ENCODE data around the gene USP34.
A peak's percentile ranks its signal among the peaks of the same experiment; 100 is the strongest.

The USP34 gene

GRCh38 chr2:61363580-61363979 is 107.3 kb downstream of the USP34 start:
- H3K4me3 ChIP-seq (ENCODE audit: low read length) = no peak overlapping the region
- TF ChIP-seq, protein P1, sequence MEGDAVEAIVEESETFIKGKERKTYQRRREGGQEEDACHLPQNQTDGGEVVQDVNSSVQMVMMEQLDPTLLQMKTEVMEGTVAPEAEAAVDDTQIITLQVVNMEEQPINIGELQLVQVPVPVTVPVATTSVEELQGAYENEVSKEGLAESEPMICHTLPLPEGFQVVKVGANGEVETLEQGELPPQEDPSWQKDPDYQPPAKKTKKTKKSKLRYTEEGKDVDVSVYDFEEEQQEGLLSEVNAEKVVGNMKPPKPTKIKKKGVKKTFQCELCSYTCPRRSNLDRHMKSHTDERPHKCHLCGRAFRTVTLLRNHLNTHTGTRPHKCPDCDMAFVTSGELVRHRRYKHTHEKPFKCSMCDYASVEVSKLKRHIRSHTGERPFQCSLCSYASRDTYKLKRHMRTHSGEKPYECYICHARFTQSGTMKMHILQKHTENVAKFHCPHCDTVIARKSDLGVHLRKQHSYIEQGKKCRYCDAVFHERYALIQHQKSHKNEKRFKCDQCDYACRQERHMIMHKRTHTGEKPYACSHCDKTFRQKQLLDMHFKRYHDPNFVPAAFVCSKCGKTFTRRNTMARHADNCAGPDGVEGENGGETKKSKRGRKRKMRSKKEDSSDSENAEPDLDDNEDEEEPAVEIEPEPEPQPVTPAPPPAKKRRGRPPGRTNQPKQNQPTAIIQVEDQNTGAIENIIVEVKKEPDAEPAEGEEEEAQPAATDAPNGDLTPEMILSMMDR (conservative IDR thresholded peaks at IDR 0.05; ENCODE audit: low read length) = no peak
- no peak for DNase-seq (ENCODE audit: low read depth)

DNA sequence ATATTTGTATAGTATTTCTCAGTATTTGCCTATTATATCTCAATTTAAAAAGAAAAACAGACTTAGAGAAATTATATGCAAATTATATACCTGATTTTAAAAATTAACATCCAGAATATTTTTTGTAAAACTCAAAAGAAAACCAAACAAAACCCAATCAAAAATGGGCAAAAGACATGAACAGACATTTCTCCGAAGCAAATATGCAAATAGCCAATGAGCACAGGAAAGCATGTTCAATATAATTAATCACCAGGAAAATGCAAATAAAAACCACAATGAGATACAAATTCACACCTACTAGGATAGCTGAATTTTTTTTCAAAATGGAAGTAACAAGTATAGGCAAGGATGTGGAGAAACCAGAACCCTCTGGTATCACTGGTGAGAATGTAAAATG is 108.0 kb downstream of the USP34 start:
- no peak for DNase-seq (ENCODE audit: low read depth)
- TF ChIP-seq, protein P1 (conservative IDR thresholded peaks at IDR 0.05; ENCODE audit: low read length) = no peak
- no peak overlapping the region for H3K4me3 ChIP-seq (ENCODE audit: low read length)

- DNase-seq (ENCODE audit: low read depth) = no peak
- H3K4me3 ChIP-seq (ENCODE audit: low read length) = no peak overlapping the region
- TF ChIP-seq, protein P1 (conservative IDR thresholded peaks at IDR 0.05; ENCODE audit: low read length) = no peak
Measured at GRCh38 chr2:61361068-61361467, 109.8 kb downstream of the USP34 start.

- no peak for DNase-seq (ENCODE audit: low read depth)
- H3K4me3 ChIP-seq (ENCODE audit: low read length) = no peak overlapping the region
- TF ChIP-seq, protein P1 (conservative IDR thresholded peaks at IDR 0.05; ENCODE audit: low read length) = no peak
Measured at GRCh38 chr2:61359058-61359457, 111.8 kb downstream of the USP34 start.

DNA sequence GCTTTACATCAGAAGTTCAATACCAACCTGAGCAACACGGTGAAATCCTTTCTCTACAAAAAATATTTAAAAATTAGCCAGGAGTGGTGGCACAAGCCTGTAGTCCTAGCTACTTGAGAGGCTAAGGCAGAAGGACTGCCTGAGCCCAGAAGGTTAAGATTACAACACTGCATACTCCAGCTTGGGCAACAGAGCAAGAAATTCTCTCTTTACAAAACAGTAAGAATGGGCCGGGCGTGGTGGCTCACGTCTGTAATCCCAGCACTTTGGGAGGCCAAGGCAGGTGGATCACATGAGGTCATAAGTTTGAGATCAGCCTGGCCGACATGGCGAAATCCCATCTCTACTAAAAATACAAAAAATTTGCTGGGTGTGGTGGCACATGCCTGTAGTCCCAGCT is 113.2 kb downstream of the USP34 start:
- H3K4me3 ChIP-seq (ENCODE audit: low read length) = no peak overlapping the region
- TF ChIP-seq, protein P1 (conservative IDR thresholded peaks at IDR 0.05; ENCODE audit: low read length) = no peak
- peak; percentile 19 for DNase-seq (ENCODE audit: low read depth)

DNA sequence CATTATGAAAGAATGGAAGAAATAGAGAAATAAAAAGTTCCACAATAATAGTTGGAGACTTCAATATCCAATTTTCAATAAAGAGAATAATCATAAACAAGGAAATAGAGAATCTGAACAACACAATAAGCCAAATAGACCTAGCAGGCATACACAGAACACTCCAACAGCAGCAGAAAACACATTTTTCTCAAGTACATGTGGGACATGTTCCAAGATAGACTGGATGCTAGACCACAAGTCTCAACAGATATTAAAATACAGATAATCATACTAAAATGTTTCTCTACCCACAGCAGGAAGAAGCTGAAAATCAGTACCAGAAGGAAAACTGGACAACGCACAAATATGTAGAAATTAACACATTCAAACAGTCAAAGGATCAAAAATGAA is 113.9 kb downstream of the USP34 start:
- DNase-seq (ENCODE audit: low read depth) = peak; percentile 80
- no peak overlapping the region for H3K4me3 ChIP-seq (ENCODE audit: low read length)
- TF ChIP-seq, protein P1 (conservative IDR thresholded peaks at IDR 0.05; ENCODE audit: low read length) = no peak

DNA sequence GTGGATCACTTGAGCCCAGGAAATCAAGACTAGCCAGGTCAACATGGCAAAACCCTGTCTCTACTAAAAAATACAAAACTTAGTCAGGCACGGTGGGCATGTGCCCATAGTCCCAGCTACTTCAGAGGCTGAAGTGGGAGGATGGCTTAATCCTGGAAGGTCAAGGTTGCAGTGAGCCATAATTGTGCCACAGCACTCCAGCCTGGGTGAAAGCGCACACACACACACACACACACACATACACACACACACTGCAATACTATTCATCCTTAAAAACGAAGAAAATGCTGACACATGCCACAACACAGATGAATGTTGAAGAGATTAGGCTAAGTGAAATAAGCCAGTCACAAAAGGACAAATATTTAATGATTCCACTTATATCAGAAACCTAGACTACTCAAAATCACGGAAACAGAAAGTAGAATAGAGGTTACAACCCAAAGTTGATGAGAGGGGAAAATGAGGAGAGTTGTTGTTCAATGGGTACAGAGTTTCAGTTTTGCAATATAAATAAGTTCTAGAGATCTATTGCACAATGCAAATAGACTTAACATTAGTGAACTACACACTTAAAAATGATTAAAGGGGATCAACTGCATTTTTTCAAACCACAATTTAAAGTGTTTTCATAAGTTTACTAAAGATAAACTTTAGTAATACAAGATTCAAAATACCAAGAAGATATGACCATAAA is 114.5 kb downstream of the USP34 start:
- no peak for DNase-seq (ENCODE audit: low read depth)
- no peak overlapping the region for H3K4me3 ChIP-seq (ENCODE audit: low read length)
- TF ChIP-seq, protein P1 (conservative IDR thresholded peaks at IDR 0.05; ENCODE audit: low read length) = no peak
